Measurements from ENCODE around the gene MYO10. TPM values are rescaled to one million over a fixed set of nuclear protein-coding genes. Genes with fewer than 3 reads are reported as not detected.

The MYO10 gene
- total RNA-seq, 1 experiment from 2014 or later: 44.0 TPM

DNA sequence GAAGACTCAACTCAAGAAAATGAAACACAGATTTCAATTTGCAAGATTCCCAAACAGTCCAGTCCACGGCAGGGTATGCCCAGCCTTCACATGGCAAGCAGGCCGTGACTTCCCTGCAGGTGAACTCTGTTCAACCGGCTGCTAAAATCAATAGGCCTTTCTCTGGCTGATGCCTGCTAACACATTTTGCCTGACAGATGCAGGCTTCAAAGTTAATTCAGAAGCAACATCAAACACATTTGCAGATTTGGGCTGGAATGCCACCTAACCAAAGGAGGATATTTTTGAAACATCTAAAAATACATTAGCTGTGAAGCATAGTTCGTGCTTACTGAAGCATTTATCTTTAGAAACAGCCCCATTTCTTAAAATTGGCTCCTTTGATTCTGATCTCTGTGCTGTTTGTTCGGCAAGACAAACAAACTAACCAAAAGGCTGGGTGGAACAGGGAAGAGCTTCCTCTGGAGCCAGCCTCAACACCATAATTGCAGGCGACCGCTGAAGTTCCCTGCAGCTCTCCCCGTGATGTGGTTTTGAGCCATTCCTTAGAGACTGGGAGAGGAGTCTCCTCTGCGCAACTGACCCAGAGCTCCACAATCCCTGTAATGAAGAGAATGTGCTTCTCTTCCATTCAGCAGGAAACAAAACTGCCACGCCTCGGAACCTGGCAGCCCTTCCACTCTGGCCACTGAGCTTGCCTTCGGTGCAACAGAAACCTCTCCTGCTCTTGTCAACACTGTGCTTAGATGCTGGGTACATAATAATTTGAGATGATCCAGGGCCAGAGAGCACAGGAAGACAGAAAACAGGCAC is 126.5 kb downstream of the MYO10 start:
- DNase-seq (ENCODE audit: low read depth): peak; percentile 41
- in situ Hi-C loops (cut with HindIII; ENCODE audit: low pct_unique_long_range_greater_than_20kb, low sequenced_read_pairs): no loop called here

DNA sequence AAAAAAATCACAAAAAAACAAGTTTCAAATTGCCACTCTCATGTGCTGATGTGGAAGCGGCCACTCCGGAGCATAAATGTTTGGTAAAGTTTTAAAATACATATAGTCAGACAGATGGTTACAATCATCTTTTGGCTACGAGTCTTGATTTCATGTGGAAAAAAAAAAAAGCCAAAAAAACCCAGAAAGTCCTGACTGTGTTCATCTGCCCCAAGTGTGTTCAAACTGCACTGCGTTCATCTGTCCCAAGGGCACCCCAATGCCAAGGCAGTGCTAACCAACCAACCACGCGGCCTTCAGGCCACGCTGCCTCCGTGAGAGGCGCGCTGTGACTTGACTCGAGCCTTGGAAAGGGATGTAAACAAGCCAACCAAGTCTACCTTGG is 127.1 kb downstream of the MYO10 start:
- no peak for DNase-seq (ENCODE audit: low read depth)
- in situ Hi-C loops (cut with HindIII; ENCODE audit: low pct_unique_long_range_greater_than_20kb, low sequenced_read_pairs): no loop called here

DNA sequence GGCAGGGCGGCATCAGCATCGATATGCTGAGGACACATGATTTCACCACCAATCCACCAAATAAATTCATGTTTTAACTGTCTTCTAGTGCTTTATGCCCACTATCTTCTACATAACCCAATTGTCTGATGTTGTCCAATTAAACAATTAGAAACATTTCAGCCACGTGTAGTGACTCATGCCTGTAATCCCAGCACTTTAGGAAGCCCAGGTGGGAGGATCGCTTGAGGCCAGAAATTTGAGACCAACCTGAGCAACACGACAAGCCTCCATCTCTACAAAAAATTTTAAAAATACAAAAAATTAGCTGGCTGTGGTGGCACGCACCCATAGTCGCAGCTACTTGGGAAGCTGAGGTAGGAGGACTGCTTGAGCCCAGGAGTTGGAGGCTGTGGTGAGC is 128.1 kb downstream of the MYO10 start:
- no peak for DNase-seq (ENCODE audit: low read depth)
- in situ Hi-C loops (cut with HindIII; ENCODE audit: low pct_unique_long_range_greater_than_20kb, low sequenced_read_pairs): no loop called here

DNA sequence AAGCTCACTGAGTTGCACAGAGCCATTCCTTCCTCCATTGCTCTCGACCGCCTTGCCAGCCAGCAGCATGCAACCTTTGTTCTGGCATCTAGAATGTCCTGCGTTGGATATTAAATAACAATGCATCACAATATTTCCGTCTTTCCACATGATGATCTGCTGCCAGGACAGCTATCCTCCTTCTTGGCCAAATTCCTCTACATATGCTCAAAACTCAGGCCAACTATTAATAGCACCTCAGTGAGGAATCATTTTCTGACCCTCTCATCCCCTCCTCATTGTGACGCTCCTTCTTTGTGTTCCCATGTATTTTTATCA is 128.6 kb downstream of the MYO10 start:
- in situ Hi-C loops (cut with HindIII; ENCODE audit: low pct_unique_long_range_greater_than_20kb, low sequenced_read_pairs): no loop called here
- no peak for DNase-seq (ENCODE audit: low read depth)

DNA sequence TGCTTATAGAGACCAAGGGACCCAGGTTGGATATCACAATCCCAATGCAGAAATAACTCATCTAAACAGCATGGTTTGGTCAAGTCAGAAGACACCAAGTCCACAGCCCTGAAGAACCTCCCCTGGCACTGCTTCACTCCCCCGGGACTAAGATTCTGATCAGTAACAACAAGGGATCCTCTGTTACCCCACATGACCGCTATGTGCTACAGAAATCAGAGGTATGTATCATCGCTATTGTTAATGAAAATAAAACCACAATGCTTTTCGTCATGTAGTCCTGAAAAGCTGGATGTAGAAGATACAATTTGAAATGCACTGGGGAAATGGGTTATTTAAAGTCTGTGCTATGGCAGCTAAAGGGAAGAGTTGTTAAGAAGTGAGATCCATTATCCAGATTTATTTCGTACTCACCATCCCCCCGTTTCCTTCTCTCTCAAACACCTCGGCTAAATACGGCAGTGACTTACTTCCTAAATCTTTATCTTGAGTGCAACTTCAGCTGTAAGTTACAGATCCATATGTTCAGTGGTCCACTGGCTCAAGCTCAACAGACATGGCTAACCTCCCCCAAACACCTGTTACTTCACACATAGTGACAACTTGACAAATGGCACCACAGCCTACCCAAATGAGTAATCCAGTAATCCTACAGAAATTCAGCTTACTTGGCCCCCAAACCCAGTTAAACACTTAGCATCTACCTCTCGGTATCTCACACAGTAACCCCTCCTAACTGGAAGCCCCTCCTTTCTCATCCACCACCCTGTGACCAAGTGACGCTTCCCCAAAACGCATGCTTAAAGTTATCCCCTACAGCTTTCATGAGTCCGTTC is 129.2 kb downstream of the MYO10 start:
- DNase-seq (ENCODE audit: low read depth): no peak
- in situ Hi-C loops (cut with HindIII; ENCODE audit: low pct_unique_long_range_greater_than_20kb, low sequenced_read_pairs): no loop called here

DNA sequence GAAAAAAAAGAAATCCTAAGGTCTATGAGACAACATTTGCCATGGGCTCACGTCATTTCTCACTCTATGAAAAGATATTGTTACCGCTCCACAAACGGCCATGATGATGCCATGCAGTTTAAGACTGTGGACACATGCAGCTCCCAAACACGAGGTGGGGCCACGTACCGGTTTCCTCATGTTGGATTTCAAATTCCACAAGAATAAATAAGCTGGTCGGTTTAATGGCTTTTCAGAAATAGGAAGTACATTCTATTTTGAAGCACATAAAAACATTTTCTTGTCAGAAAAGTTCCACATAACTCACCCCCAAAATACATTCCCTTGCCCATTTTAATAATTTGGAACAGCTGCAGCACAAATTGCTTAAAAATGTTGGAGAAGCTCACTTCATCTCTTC is 130.6 kb downstream of the MYO10 start:
- in situ Hi-C loops (cut with HindIII; ENCODE audit: low pct_unique_long_range_greater_than_20kb, low sequenced_read_pairs): no loop called here
- DNase-seq (ENCODE audit: low read depth): no peak

DNA sequence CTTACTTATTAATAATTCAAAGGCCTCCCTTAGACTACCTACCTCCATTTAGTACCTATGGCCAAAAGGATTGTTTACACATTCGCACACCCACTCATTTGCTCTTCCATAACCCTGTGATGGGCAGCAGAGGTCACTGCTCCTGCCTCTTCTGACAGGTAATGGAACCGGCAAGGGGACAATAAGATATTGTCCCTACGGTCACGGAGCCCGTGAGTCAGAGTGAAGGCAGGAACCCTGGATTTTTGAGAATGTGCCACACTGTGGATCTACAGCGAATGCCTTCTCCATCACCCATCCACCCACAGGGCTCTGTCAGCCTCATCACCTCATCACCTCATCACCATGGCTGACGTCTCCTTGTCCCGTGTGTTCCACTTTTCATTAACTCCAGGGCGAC is 132.3 kb downstream of the MYO10 start:
- no peak for DNase-seq (ENCODE audit: low read depth)
- in situ Hi-C loops (cut with HindIII; ENCODE audit: low pct_unique_long_range_greater_than_20kb, low sequenced_read_pairs): no loop called here

DNA sequence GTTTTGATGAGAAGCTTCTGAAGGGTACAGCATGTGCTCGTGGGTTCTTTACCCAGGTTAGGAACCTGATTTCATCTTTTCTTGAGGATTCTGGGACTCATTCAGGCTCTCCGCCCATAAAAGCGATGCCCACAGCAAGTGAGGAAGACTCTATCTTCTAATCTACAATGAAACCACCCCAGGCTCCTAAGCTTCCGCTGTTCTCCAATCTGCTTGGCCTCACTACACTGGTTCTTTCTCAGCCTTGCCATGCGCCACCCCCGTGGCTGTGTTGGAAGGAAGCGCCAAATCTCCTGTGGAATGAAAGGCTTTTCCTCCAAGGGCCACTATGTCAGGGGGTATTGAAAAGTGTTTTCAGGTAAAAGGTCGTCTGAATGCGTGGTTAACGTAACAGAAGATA is 135.6 kb downstream of the MYO10 start:
- in situ Hi-C loops (cut with HindIII; ENCODE audit: low pct_unique_long_range_greater_than_20kb, low sequenced_read_pairs): no loop called here
- DNase-seq (ENCODE audit: low read depth): no peak

DNA sequence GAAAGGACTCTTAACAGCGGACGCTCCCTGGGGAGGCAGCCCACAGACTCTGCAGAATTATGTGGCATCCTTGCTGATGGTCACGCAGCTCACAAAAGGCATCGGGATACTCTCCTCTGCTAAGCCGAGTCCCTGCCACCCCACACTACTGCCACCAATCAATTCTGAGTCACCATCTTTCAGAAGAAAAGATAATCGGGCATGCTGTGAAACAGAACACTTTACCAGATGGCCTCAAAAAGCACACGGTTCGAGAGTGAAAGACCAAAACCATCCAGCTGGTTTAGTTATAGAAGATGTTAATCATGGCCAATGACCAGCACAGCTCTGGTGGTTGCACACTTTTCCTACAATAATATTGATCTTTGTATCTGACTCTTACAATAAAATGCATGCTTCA is 136.3 kb downstream of the MYO10 start:
- in situ Hi-C loops (cut with HindIII; ENCODE audit: low pct_unique_long_range_greater_than_20kb, low sequenced_read_pairs): no loop called here
- no peak for DNase-seq (ENCODE audit: low read depth)

DNA sequence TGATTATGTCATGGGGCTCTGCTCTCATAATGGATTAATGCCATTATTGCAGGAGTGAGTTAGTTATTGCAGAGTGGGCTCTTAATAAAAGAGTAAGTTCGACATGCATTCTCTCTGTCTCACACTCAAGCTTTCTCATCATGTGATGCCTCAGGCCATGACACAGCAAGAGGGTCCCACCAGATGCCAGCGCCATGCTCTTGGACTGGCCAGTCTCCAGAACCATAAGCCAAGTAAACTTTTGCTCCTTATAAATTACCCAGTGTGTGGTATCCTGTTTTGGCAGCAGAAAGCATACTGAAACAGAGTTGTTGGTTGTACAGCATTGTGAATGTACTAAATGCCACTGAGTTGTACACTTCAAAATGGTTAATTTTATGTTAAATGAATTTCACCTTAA is 138.1 kb downstream of the MYO10 start:
- in situ Hi-C loops (cut with HindIII; ENCODE audit: low pct_unique_long_range_greater_than_20kb, low sequenced_read_pairs): no loop called here
- no peak for DNase-seq (ENCODE audit: low read depth)

DNA sequence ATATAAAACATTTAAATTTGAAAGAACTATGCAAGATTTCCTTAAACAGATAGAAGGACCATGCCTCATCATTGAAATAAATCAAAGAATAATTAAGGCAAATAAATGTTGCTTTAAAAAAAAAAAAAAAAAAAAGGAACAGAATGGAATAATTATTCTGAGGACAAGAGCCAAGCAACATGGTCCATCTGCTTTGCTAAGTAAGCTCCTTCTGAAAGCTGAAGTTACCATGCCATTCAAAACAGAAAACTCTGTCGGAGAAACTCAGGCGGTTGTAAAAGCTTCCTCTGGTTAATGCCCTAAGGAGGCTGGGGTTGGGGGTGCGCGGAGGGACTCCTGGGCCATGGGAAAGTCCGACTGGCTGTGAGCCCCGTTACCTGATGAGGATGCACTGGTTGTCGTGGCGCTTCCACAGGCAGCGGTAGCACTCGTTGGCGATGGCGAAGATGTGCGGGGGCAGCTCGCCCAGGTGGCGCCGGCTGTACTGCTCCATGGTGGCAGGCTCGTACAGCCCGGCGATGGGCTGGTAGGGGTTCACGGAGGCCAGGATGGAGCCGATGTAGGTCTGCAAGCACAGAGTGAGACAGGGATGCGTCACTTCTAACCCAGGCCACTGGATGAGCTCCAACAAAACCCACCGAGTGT is 141.7 kb downstream of the MYO10 start:
- in situ Hi-C loops (cut with HindIII; ENCODE audit: low pct_unique_long_range_greater_than_20kb, low sequenced_read_pairs): no loop called here

DNA sequence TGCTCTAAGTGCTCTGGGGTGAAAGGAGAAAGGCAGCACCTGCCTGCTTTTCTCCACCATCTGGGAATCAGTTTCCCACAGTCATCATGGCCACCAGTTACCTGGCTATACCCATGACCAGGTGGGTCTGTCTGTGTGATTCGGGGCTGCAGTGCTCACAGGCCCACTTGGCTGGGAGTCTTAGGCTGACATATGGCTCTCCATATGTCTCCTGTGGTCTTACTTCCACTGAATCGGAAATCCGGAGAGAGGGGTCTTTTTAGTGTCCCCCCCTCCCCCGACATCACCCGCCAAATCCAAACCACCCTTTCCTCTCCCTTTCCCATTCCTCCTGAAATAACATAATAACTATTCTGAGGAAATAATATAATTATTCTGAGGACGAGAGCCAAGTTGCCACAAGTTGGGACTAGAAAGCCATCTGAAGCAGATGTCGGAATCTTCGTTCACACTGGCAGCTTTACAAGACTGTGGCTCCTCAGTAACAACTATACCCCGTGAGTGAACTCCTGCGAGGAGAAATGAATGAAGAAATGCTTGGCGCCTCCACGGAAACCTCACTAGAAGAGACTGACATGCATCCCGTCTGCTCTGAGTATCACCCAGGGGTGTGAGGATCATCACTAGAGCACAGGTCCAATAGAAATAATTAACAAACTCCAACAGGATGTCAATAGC is 143.4 kb downstream of the MYO10 start:
- in situ Hi-C loops (cut with HindIII; ENCODE audit: low pct_unique_long_range_greater_than_20kb, low sequenced_read_pairs): no loop called here
- DNase-seq (ENCODE audit: low read depth): no peak

More for the DNA sequence above, 141.7 kb downstream of the MYO10 start:
- DNase-seq (ENCODE audit: low read depth): no peak

DNA sequence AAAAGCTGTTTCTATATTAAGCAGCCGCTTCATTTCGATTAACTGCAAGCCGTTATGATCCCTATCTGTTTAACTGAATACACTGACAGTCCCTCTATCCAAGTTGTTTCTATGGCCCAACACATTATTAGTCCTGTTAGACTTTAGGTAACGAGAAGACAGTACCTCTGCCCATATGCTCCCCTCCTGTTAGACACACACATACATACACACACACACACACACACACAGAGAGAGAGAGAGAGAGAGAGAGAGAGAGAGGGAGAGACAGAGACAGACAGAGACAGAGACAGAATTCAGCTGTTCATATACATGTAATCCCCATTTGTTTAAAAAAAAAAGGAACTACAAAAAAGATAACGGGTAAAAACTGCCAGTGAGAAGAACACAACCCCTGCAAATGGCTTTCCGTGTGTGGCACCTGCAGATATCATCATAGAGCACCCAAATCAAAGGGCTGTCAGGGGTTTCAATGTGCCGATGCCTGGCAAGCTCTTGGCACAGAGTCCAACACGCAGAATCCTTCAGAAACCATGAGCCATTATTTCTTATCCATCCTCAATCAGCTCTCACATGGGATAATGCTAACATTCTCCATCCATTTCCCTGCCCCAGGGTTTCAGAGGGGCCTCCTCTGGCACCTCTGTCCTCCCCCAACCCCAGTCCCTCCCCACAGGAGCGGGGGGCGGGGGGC is 144.0 kb downstream of the MYO10 start:
- in situ Hi-C loops (cut with HindIII; ENCODE audit: low pct_unique_long_range_greater_than_20kb, low sequenced_read_pairs): no loop called here
- no peak for DNase-seq (ENCODE audit: low read depth)

DNA sequence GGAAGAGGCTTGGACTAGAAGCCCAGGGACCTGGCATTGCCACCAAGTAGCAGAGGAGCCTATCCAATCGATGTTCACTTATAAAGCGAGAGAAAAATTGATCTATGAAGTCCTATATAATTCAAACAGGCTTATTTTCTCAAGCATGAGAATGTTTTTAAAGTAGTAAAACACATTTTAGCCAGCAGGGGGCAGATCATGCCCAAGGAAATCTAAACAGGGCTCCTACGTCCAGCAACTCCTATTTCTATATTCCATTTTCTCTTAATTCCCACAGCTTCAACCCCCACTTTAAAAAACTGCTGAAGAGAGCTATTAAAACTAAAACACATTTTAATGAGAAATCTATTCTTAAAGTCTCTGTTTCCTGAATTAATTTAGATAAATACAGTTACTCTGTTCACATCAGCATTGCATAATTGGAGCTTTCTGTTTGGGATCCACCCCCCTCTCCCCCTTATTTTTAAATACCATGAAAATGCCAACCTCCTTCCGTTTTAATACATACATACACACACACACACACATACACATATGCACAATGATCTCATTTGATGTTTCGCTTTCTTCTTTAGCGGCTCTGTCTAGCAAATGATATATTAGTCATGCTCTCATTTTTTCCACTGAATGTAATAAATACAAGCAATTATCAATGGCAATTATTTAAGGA is 144.9 kb downstream of the MYO10 start:
- in situ Hi-C loops (cut with HindIII; ENCODE audit: low pct_unique_long_range_greater_than_20kb, low sequenced_read_pairs): no loop called here
- peak; percentile 33 for DNase-seq (ENCODE audit: low read depth)

DNA sequence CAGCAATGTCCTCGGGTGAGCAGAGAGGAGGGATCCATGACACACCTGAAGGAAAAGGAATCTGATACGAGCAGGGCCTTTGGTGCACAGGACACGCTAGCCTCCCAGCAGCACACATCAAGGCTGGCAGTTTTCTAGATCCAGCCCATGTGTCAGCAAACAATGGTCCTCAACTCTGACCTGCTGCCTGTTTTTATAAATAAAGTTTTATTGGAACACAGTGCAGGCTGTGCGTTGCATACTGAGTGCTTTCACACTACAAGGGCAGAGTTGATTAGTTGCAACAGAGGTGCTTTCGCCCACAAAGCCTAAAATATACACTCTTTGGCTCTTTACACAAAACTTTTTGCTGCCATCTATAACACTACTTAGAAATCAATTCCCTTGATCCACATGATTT is 147.1 kb downstream of the MYO10 start:
- DNase-seq (ENCODE audit: low read depth): no peak
- in situ Hi-C loops (cut with HindIII; ENCODE audit: low pct_unique_long_range_greater_than_20kb, low sequenced_read_pairs): no loop called here

DNA sequence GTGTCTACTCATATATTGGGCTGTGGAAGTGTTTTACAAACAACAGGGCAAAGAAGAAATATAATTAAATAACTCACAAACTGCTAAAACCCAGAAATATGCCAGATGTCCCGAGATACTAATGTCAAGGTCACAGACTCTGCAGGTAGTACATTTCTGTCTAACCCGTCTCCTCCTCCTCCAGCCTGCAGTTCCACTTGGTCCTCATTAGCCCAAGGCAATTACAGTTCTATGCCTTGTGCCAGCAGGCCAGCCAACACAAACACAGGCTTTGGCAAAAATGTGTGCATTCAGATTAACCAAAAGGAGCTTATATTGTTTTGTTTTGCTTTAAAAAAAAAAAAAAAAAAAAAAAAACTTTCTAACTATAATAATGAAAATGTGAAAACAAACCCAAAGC is 148.8 kb downstream of the MYO10 start:
- in situ Hi-C loops (cut with HindIII; ENCODE audit: low pct_unique_long_range_greater_than_20kb, low sequenced_read_pairs): no loop called here
- DNase-seq (ENCODE audit: low read depth): no peak

DNA sequence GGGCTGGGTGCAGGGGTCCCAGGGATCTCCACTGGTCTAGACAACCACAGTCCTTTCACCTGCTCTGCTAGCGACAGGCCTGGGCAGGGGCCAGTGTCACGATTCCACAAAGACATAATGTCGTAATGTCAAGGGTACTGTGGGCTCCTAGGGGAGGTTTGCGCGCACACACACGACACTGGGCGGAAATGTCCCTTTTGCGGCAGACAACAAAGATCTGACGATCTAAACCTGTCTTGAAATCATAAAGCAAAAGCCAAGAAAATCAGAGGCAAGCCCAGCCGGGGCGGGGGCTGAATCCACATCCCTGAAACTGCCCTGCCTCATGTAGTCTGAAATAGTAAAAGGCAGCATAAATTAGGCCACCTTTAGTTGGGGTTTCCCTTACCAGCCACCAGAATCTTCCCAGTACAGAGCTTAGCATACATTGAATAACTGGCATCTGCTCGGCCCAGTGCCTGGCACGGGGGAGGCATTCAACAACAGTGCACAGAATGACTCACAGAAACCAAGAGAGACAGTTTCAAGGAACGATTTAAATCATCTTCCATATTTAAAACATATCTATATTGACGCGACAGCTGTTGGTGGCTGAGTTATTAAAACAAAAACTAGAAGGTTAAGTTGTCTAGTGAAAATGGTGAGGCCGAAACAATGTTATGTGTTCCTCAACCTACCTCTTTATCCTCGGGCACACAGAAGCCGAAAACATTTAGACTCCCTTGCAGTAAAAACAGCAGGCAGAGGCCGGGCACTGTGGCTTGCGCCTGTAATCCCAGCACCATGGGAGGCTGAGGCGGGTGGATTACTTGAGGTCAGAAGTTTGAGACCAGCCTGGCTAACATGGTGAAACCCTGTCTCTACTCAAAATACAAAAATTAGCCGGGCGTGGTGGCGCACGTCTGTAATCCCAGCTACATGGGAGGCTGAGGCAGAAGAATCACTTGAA is 151.0 kb downstream of the MYO10 start:
- in situ Hi-C loops (cut with HindIII; ENCODE audit: low pct_unique_long_range_greater_than_20kb, low sequenced_read_pairs): no loop called here

More for the DNA sequence above, 151.0 kb downstream of the MYO10 start:
- no peak for DNase-seq (ENCODE audit: low read depth)
